OCI-LY1 (cell line): ENCODE results near the gene AAGAB.

Experiments used
- H2AFZ ChIP-seq: fragments of 200-600 bp; sonication (generic), shearing (Covaris generic); 2 replicates; pipeline ENCODE4 v1.6.0; 2014; ENCODE audit warnings: antibody characterized with exemption, mild to moderate bottlenecking, low read length
- H3F3A ChIP-seq: fragments of 200-600 bp; sonication (generic), shearing (Covaris generic); 2 replicates; pipeline ENCODE4 v1.6.0; 2014; ENCODE audit warnings: mild to moderate bottlenecking, antibody characterized with exemption, low read length, moderate library complexity; ENCODE audit not compliant: insufficient read depth
- H3K27ac ChIP-seq: fragments of 200-600 bp; sonication (generic); 2 replicates; pipeline ENCODE4 v1.5.1; 2014; ENCODE audit warnings: low read length, mixed run types, mild to moderate bottlenecking, low read depth; ENCODE audit not compliant: poor library complexity, severe bottlenecking
- H3K27me3 ChIP-seq: fragments of 200-600 bp; sonication (generic); 2 replicates; pipeline ENCODE4 v1.6.0; 2014; ENCODE audit warnings: antibody characterized with exemption, mild to moderate bottlenecking, low read length, moderate library complexity; ENCODE audit not compliant: insufficient read depth
- H3K36me3 ChIP-seq: fragments of 200-600 bp; sonication (generic); 2 replicates; pipeline ENCODE4 v1.6.1; 2014; ENCODE audit warnings: mild to moderate bottlenecking, antibody characterized with exemption, low read length, moderate library complexity, mixed read lengths; ENCODE audit not compliant: insufficient read depth
- H3K4me1 ChIP-seq: fragments of 200-600 bp; sonication (generic); 2 replicates; pipeline ENCODE4 v1.5.1; 2014; ENCODE audit warnings: mild to moderate bottlenecking, low read length, moderate library complexity; ENCODE audit not compliant: insufficient read depth, severe bottlenecking
- H3K4me2 ChIP-seq: fragments of 200-600 bp; sonication (generic), shearing (Covaris generic); 2 replicates; pipeline ENCODE4 v1.6.1; 2014; ENCODE audit warnings: low read length
- H3K4me3 ChIP-seq: fragments of 200-600 bp; sonication (generic); 2 replicates; pipeline ENCODE4 v1.5.1; 2014; ENCODE audit warnings: low read length, low read depth, mild to moderate bottlenecking, mixed read lengths; ENCODE audit not compliant: poor library complexity, severe bottlenecking
- H3K79me2 ChIP-seq: fragments of 200-600 bp; shearing (Covaris generic); 2 replicates; pipeline ENCODE4 v1.6.1; 2016; ENCODE audit warnings: mixed run types, low read length, mixed read lengths; ENCODE audit not compliant: insufficient read depth
- H3K9ac ChIP-seq: fragments of 200-600 bp; sonication (generic), shearing (Covaris generic); 2 replicates; pipeline ENCODE4 v1.6.1; 2014; ENCODE audit warnings: mild to moderate bottlenecking, low read length, mixed read lengths
- H3K9me2 ChIP-seq: fragments of 200-600 bp; sonication (generic), shearing (Covaris generic); 2 replicates; pipeline ENCODE4 v1.6.1; 2014; ENCODE audit warnings: low read depth, mild to moderate bottlenecking, low read length, mixed read lengths
- H3K9me3 ChIP-seq: fragments of 200-600 bp; shearing (Covaris generic); 2 replicates; pipeline ENCODE4 v1.6.1; 2014; ENCODE audit warnings: low read length, mixed read lengths
- H4K20me1 ChIP-seq: fragments of 200-600 bp; sonication (generic), shearing (Covaris generic); 2 replicates; pipeline ENCODE4 v1.6.0; 2016; ENCODE audit warnings: mild to moderate bottlenecking, low read length; ENCODE audit not compliant: insufficient read depth
- CTCF ChIP-seq: fragments of 200-600 bp; sonication (generic), shearing (Covaris generic); IDR thresholded peaks from 2 replicates; pipeline ENCODE4 v1.5.1; 2017; ENCODE audit warnings: mild to moderate bottlenecking, antibody characterized with exemption, low read length, moderate library complexity, mixed read lengths
- EZH2 ChIP-seq: fragments of 200-600 bp; sonication (generic), shearing (Covaris generic); IDR thresholded peaks from 2 replicates; pipeline ENCODE4 v1.8.0; 2017; ENCODE audit warnings: borderline replicate concordance, mixed run types, mild to moderate bottlenecking, antibody characterized with exemption, low read length, moderate library complexity, mixed read lengths

The AAGAB gene

DNA sequence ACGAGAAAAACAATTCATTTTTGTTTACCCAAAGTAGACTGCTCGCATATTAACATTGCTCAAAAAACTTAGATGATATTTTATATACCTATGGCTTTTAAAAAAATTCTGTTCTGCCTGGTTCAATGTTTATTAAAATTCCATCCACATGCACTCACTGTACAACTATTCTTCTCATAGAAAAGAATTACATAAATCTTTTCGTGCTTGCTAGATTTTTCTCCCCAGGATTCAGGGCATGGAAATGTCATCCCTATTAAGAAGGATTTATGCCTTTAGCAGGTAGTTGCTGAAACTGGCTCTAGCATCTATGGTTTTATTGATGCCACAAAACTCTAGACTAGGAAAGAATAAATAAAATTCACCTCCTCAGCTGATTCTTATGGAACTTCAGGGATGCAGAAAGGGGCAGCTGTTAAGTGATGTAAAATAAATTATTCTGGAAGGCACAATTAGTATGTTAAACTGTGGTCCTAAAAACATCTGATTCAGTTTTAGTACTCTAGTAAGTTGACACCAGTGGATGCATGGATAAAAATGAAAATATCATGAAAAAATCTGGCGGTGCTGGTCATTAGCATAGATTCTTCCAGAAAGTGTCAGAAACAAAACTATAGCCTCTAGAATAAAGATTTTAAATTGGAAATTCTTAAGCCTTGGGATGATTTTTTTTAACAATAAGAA, 41.6 kb downstream of the AAGAB start:
- TF ChIP-seq CTCF = no peak
- TF ChIP-seq EZH2 = no peak
- Histone ChIP-seq H3K4me2 (no peak overlapping the region), H3K4me1 (no peaks in the 10 kb centered on the region), H3K27me3 (no peaks in the 10 kb centered on the region), H3F3A (no peaks in the 10 kb centered on the region), H4K20me1 (no peaks in the 10 kb centered on the region), H3K9me2 (no peaks in the 10 kb centered on the region), H3K9ac (no peak overlapping the region), H3K4me3 (no peak overlapping the region), H3K27ac (no peak overlapping the region), H3K9me3 (no peaks in the 10 kb centered on the region), H3K36me3 (peaks cover 21% of the 10 kb centered on the region), H2AFZ (no peak overlapping the region), H3K79me2 (no peaks in the 10 kb centered on the region)

DNA sequence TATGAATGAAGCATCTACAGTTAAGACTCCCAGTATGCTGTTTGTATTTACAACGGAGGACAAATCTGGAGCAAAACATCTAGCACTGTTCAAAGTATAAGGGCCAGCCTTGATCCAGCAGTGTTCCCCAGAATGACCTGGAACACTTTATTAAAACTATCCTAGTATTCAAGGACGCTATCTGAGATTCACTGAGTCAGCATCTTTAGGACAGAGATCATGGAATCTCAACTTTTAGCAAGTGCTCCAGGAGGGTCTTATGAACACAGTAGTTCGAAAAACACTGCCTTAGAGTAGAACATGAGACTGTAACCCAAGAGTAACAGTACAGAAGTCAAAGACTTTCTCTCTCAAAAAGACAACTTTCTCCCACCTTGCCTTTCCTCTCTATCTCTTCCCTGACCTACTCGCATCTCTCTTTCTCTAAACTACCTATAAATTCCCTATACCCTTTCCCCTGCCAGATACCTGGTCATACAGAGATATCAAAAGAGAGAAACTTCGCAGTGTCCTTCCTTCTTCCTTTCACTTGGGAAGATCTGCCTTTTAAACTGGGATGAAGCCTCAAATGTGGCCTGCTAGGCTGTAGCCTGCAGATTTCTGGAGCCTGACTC, 43.8 kb downstream of the AAGAB start:
- Histone ChIP-seq H3K4me2 (no peak overlapping the region), H3K9me3 (no peaks in the 10 kb centered on the region), H3F3A (no peaks in the 10 kb centered on the region), H3K4me1 (no peaks in the 10 kb centered on the region), H4K20me1 (no peaks in the 10 kb centered on the region), H3K79me2 (no peaks in the 10 kb centered on the region), H3K27me3 (no peaks in the 10 kb centered on the region), H2AFZ (no peak overlapping the region), H3K27ac (no peak overlapping the region), H3K9ac (no peak overlapping the region), H3K36me3 (peaks cover 27% of the 10 kb centered on the region), H3K4me3 (no peak overlapping the region), H3K9me2 (no peaks in the 10 kb centered on the region)
- TF ChIP-seq CTCF (no peak), EZH2 (no peak)

DNA sequence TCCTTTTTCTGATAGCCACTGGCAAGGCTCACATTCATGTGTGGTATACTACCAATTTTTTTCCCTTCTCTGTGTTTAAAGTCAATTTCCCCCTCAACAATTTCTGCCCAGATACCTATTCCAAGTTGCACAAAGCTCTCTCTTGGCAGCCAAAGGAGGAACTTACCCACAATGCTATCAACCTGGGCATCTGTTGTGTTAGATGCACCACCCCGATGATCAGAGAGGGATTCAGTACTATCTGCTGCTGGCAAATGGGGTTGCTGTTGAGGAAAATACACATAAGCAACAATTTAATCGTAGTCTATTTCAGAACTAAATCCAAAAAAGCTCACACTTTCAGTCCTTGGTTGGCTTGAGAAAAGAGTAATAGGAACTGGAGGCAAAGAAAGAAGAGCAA, 46.1 kb downstream of the AAGAB start:
- Histone ChIP-seq H3K79me2 (no peaks in the 10 kb centered on the region), H3K9me2 (no peaks in the 10 kb centered on the region), H3K4me3 (no peak overlapping the region), H3K9ac (no peak overlapping the region), H3K9me3 (no peaks in the 10 kb centered on the region), H3K27me3 (no peaks in the 10 kb centered on the region), H3K4me2 (no peak overlapping the region), H3K27ac (no peak overlapping the region), H4K20me1 (no peaks in the 10 kb centered on the region), H3K36me3 (peaks cover 45% of the 10 kb centered on the region), H3K4me1 (no peaks in the 10 kb centered on the region), H3F3A (no peaks in the 10 kb centered on the region), H2AFZ (no peak overlapping the region)
- no peak for TF ChIP-seq EZH2
- no peak for TF ChIP-seq CTCF
